ENCODE measurements around the gene ZCCHC4.

GRCh38 chr4:25347473-25347872 is 34.9 kb downstream of the ZCCHC4 start:
- TF ChIP-seq EZH2 (IDR thresholded peaks at IDR 0.05; ENCODE audit: borderline replicate concordance, low read length), result no peak
- TF ChIP-seq, protein P1, sequence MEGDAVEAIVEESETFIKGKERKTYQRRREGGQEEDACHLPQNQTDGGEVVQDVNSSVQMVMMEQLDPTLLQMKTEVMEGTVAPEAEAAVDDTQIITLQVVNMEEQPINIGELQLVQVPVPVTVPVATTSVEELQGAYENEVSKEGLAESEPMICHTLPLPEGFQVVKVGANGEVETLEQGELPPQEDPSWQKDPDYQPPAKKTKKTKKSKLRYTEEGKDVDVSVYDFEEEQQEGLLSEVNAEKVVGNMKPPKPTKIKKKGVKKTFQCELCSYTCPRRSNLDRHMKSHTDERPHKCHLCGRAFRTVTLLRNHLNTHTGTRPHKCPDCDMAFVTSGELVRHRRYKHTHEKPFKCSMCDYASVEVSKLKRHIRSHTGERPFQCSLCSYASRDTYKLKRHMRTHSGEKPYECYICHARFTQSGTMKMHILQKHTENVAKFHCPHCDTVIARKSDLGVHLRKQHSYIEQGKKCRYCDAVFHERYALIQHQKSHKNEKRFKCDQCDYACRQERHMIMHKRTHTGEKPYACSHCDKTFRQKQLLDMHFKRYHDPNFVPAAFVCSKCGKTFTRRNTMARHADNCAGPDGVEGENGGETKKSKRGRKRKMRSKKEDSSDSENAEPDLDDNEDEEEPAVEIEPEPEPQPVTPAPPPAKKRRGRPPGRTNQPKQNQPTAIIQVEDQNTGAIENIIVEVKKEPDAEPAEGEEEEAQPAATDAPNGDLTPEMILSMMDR (conservative IDR thresholded peaks at IDR 0.05 in 1 of 2, IDR thresholded peaks at IDR 0.05 in 1 of 2; ENCODE audit: extremely low read depth in 1 of 2, insufficient read depth in 1 of 2, low read depth in 1 of 2, low read length in 2 of 2), result no peak
